SIG-M5 (cell line): ENCODE results near the gene UGT2B7.
"Not testable (repeated sequence)": the region's sequence is repeated elsewhere in the genome, so short reads cannot be mapped to it uniquely, and the experiment has no call there.

Experiments
- DNase-seq: peaks from one replicate; lab custom pipeline; 2025; lab: John Stamatoyannopoulos, UW

The UGT2B7 gene

DNA sequence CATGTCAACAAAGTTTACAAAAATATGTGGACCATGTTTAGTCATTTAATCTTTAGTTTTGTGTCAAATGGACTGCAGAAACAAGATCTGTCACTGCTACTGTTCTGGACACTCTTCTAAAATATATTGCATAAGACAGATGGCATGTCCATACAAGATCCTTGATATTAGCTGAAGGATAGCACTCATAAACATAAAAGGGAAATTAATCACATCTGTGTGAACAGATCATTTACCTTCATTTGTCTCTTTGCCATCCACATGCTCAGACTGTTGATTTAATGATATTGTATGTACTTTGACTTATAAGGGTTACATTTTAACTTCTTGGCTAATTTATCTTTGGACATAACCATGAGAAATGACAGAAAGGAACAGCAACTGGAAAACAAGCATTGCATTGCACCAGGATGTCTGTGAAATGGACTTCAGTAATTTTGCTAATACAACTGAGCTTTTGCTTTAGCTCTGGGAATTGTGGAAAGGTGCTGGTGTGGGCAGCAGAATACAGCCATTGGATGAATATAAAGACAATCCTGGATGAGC lies at the start of gene UGT2B7:
Gene UGT2B7 (plus strand): TSS at position 364 of the 546 bp plus-strand sequence. CDS start 47 bp downstream, at position 411.
- DNase-seq = no peak

DNA sequence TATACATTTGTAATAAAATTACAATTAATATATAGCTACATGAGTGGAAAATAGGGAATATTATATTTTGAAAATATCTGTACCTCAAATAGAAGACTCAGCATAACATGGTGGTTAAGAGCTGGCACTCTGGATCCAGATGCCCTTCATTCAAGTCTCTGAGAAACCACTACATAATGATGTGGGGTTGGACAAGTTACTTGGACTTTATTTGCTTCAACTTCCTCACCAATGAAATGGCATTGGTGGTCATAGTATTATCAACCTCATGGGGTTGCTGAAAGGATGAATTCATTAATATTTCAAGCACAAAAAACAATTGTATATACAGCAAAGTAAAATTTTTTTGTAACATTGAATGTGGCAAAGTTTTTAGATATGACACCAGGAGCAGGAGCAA lies 46.4 kb upstream of the UGT2B7 start:
- DNase-seq = no peak

DNA sequence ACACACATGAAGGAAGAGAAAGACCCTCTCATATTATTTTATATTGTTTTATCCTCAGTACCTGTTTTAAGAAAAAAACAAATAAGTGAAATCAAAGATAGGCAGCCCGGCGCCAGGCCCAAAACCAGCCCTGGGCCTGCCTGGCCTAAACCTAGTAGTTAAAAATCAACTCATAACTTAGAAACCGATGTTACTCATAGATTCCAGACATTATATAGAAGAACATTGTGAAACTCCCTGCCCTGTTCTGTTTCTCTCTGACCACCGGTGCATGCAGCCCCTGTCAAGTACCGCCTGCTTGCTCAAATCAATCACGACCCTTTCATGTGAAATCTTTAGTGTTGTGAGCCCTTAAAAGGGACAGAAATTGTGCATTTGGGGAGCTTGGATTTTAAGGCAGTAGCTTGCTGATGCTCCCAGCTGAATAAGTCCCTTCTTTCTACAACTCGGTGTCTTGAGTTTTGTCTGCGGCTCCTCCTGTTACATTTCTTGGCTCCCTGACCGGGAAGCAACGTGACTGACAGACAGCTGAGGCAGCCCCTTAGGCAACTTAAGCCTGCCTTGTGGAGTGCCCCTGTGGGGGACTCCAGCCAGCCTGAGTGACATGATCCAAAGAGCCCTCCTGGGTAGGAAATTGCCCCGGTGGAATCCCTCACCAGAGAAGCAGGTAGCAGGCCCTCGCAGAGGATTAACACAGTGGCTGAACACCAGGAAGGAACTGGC lies 45.3 kb upstream of the UGT2B7 start:
- DNase-seq = not testable (repeated sequence)

DNA sequence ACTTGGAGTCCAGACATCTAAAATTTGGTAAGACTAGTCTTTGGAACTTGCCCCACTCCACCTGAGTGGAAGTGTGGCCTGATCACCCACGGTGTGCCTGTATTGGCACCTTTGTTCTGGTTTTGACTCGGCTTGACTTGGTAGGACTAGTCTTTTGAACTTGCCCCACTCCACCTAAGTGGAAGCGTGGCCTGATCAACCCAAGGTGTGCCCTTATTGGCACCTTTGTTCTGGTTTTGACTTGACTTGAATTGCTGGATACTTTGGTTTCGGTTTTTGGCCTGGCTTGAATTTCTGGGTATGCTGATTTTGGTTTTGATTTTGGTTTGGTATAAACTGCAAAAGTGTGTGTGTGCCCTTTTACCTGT lies 44.7 kb upstream of the UGT2B7 start:
- no peak for DNase-seq

DNA sequence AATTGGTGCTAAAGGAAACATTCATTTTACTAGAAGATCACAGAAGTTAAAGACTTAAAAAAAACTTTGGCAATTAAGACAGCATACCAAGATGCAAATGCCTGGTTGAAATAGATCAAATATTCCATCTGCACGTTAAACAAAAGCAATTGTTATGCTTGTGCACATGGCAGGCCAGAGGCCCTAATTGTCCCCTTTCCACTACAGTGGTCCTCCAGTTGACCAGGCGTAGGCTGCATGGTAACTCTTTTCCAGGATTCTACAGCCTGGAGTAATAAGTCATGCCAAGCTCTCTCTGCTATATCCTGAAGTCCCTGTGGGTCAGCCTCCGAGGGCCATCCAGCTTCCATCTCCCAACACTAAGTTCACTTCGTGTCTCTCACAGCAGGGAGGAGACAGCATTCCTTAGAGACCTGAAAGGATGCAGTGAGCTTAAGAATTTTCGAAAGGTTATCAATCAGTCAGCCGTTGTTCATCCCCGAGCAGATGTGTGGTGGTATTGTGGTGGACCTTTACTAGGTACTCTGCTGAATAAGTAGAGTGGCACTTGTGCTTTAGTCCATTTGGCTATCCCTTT lies 42.9 kb upstream of the UGT2B7 start:
- not testable (repeated sequence) for DNase-seq

DNA sequence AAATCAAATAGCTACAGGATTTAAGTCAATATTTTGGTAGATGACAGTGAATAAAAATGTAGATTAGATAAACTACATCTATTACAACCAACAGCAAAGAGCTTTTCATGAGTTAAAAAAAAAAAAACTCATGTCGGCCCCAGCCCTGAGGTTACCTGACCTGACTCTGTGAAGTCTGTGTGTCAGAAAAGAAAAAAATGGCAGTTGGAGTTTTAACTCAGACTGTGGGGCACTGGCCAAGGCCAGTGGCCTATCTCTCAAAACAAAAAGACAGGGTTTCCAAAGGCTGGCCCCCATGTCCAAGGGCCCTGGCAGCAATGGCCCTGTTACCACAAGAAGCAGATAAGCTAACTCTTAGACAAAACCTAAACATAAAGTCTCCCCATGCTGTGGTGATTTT lies 42.2 kb upstream of the UGT2B7 start:
- DNase-seq = not testable (repeated sequence)

DNA sequence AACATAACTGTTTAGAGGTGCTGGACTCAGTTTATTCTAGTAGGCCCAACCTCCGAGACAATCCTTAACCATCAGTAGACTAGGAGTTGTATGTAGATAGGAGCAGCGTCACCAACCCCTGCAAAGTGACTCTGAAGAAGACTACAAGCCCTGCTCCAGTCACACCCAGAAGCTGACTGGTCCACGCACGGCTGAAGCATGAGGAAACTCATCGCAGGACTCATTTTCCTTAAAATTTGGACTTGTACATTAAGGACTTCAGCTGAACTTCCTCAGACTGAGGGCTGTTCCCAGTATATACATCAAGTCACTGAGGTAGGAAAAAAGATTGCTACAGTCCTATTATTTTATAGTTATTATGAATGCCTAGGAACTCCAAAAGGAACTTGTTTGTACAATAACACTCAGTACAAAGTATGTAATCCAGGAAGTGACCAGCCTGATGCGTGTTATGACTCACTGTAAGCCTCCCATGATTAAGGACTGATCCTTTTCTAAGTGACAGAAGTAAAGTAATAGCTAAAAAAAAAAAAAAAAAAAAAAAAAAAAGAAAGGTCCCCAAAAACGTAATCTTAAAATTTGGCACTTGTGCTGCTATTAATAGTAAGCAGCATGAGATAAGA lies 41.6 kb upstream of the UGT2B7 start:
- no peak for DNase-seq

DNA sequence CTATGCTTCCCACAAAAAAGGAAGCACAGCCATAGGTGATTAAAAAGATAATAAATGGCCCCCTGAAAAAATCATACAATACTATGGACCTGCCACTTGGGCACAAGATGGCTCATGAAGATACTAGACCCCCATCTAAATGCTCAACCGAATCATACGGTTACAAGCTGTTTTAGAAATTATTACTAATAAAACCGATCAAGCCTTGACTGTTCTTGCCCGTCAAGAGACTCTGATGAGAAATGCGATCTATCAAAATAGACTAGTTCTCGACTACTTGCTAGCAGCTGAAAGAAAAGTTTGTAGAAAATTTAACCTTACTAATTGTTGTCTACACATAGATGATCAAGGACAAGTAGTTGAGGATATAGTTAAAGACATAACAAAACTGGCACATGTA lies 40.1 kb upstream of the UGT2B7 start:
- no peak for DNase-seq

DNA sequence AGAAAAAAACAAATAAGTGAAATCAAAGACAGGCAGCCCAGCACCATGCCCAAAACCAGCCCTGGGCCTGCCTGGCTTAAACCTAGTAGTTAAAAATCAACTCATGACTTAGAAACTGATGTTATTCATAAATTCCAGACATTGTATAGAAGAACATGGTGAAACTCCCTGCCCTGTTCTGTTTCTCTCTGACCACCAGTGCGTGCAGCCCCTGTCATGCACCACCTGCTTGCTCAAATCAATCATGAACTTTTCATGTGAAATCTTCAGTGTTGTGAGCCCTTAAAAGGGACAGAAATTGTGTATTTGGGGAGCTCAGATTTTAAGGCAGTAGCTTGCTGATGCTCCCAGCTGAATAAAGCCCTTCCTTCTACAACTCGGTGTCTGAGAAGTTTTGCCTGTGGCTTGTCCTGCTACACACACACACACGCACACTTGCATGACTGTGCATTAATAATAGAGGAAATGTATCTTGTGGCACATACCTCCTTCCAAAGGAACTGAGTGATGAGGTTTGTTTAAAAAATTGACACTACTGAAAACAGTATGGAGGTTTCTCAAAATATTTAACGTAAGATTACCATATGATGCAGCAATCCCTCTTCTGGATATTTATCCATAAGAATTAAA lies 39.2 kb upstream of the UGT2B7 start:
- no peak for DNase-seq

DNA sequence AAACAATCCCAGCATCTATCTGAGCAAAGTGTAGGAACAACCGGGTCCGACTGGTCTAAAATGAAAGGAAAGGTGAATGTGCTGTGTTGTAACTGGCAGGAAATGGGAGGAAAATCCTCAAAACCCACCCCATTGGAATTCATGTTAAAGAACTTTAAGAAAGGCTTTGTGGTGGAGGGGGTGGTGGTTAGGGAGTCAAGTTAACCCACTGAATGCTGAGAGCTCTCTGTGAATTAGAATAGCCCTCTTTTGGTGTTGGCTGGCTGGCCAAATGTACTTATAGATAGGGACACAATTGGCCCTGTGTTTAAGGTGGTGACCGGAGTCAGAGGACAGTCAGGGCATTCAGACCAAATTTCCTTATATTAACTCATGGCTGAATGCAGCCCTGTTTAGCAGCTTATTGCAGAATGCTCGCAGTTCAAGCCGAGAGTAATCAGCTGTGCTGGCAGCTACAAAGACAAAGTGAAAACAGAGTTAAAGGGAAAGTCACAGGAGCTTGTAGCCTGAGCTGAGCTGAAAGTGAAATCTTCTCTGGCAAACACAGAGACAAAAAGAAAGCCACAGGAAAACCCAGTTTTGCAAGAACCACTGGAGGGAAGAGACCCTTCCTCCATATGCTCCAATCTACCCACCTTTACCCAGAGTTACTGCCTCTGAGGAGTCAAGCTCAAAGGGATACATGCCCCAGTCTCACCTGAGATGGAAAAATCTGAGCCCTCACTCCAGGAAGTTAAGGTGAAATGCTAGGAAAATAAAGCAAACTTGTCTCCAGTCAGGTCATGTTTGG lies 38.5 kb upstream of the UGT2B7 start:
- DNase-seq = no peak

DNA sequence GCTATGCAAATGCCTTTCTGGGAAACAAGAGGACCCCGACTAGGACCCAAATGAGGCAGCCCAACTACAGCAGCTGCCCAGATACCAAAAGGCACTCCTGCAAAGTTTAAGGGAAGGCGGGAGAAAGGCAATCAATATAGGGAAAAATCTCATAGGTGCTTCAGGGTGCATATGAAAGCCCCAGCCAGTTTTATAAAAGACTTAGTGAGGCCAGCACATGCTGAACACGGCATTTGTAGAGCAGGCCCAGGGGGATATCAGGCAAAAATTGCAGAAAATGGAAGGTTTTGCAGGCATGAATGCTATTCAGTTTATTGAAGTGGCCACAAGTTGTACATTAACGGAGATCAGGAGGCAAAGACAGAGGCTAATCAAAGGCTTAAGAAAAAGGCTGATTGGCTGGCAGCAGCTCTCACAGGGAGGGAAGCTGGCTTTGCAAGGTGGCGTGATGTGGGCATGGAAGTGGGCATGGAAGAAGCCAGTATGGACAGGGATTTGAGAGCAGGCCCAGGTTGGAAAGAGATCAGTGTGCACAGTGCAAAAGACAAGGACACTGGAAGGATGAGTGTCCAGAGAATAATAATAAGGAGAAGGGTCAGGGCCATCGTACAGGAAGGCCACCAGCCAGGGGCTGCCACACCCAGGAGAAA lies 37.7 kb upstream of the UGT2B7 start:
- DNase-seq = no peak

DNA sequence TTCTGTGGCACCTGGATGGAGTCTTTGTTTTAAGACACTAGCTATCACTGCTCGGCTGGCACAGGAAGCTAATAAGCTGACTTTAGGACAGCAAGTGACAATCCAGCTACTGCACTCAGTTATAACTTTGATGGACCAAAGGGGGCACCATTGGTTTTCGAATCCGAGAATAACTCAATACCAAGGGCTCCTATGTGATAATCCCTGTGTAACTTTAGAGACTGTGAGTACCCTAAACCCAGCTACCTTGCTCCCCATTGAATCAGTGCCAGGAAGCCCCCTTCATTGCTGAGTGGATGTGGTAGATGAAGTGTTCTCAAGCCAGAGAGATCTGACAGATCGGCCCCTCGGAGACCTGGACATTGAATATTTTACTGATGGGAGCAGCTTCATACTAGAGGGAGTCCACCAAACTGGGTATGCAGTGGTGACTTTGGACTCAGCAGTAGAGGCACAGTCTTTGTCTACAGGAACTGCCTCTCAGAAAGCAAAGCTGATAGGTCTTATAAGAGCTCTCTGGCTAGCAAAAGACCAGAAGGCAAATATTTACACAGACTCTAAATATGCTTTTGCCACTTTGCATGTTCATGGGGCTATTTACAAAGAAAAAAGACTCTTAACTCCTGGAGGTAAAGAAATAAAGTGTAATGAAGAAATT lies 35.5 kb upstream of the UGT2B7 start:
- DNase-seq = no peak

DNA sequence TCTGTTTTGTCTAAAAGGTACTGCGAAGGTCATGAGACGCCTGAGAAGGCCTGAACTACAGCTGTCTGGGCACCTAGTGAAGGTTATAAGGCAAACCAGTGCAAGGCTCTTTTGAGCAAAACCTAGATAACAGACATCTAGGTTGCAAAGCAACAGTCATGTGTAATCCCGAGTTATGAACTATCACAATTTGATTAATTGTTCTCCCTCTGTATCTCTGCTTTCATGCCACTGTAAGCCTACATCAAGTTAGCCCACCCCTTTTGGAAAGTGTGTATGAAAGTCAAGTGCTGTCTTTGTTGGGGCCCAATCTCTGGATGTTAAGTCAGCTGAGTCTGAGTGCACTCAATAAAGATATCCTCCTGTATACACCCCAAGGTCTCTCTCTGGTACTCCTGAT lies 31.9 kb upstream of the UGT2B7 start:
- no peak for DNase-seq

DNA sequence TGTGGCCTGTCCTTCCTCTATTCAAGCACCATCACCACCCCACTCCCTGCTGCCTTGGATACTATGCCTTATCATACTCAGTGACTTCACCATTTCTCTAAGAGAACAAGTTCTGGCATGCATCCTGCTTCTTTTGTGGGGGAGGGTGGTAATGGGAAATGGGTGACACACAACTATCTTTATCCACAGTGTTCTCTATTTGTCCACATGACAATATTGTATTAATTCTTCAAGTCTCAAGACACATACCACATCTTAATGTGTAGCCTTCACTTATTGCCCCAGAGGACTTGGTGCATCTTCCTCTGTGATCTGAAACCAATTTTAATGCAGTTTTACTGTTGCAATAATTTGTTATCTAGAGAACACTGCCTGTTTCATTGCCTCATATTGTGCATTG lies 29.3 kb upstream of the UGT2B7 start:
- DNase-seq = no peak

DNA sequence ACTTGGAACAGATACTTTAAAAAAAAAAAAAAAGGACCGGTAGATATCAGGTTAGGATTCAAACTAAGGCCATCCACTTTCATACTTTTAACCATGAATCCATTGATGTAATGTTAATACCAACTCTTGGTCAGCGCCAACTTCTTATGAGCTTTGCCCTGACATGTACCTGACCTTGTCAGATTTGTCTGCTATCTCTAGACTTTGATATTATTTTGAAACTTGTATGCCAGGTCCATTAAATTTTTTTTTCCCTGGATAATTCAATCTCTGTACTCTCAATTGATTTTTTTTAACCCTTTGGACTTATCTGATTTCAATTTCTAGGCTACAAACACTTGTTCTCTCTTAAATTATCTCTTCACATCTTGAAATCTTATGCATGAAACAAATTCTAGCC lies 27.2 kb upstream of the UGT2B7 start:
- no peak for DNase-seq

DNA sequence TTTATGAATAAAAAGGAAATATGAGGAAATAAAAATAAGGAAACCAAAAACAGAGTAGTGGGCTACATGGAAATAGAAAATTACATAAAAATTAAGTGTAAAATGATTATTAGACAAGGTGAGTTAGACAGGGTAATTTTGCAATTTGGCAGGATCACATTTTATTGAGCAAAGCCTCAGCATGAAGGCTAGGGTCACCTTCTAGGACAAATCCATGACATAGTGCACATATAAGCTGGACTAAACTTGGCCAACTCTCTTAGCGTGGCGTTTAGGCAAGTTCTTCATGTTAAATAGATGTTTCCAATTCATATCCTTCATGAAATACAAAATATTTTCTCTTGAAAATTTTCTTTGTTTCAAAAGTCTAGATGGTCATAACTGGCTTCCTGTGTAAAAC lies 25.7 kb upstream of the UGT2B7 start:
- no peak for DNase-seq

DNA sequence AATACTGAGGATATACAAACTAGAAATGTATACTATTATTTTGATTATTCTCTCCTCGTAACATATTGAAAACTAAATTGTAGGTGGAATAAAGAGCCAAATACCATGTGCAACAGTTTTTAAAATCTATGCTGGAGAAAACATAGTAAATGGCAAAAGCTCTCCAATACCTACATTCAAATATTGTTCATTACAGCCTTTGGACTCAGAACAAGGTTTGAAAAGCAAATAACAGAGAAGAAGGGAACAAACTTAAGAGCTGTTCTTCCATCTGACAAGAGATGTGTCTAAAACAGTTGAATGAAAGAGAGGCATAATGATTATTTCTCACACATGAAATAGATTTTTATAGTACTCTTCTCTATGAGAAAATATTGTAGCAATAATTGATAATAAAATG lies 25.0 kb upstream of the UGT2B7 start:
- no peak for DNase-seq

DNA sequence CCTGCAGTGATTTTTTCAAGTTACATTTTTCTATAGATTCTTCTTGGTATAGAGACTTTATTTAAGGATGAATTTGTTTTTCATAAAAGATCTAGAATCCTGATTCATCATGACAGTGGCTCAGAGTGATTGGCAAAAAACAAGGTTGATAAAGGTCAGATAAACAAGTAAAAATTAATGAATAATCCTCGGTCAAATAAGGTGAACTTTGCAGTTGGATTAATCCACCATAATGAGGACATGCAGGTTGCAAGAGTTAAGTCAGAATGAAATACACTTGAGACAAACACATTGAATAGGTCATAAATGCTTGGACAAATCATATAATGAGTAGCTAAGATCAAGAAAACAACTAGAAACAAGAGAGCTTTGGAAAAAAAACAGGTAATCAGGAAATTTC lies 22.9 kb upstream of the UGT2B7 start:
- no peak for DNase-seq

DNA sequence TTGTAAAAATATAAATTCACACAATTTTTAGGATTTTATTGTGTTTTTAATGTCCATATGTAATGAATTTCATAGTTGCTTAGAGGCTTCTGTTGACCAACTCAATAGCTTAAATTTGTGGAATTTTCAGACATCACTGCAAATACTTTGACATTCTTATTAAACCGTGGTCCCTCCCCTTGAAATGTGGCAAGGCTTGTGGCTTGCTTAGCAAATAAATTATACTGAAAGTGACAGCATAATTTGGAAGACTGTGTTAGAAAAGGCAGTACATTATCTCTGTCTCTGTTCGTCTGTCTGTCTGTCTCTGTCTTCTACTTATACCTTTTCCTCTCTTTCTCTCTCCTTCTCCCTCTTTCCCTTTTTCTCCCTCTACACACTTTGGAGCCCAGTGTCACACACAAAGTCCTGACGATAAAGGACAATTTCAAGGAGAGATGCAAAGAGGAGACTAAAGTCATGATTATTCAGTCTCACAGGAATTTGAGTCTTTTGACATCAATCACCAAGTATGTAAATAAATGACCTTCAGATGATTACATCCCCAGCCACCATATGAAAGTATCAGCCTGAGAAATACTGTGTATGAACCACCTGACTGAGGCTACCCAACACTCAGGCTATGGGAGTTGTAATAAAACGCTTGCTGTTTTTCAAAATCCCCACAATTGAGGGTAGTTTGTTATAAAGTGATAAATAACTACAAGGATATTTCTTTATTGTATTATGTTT lies 21.0 kb upstream of the UGT2B7 start:
- DNase-seq = no peak

DNA sequence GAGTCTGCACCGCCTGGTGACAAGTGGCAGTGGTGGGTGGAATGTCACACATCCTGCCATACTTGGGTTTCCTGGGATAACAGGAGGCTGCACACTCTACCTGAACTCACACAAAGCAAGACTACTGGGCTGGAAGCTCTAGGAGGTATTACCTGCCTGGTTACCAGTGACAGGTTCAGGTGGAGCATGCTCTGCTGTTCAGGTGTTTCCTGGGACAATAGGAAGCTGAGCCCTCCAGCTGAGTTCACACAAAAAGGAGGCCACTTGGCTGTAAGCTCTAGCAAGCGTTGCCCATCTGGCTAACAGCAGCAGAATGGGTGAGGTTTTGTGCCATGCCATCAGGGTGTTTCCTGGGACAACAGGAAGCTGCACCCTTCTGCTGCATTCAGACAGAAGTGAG lies 17.4 kb upstream of the UGT2B7 start:
- DNase-seq = no peak
